ENCODE measurements around the gene C4orf50. TPM values are rescaled to one million over a fixed set of nuclear protein-coding genes. Genes with fewer than 3 reads are reported as not detected.

C4orf50 gene
- total and polyA plus RNA-seq, 2 experiments from 2014 or later = not detected

GRCh38 chr4:6024313-6024960 lies 6.2 kb upstream of the C4orf50 start:
- H3K79me2 ChIP-seq (ENCODE audit: insufficient read depth) = no peaks in the 10 kb centered on the region
- H3F3A ChIP-seq (ENCODE audit: insufficient read depth) = no peaks in the 10 kb centered on the region
- no peaks in the 10 kb centered on the region for H3K9me3 ChIP-seq (ENCODE audit: low read depth)
- H2AFZ ChIP-seq = no peak overlapping the region
- H3K9me2 ChIP-seq (ENCODE audit: insufficient read depth) = no peaks in the 10 kb centered on the region
- in situ Hi-C loops (cut with MboI) = no loop called here
- TF ChIP-seq EZH2 (IDR thresholded peaks at IDR 0.05; ENCODE audit: insufficient read depth, poor library complexity, severe bottlenecking) (no peak), EZH2phosphoT487 (IDR thresholded peaks at IDR 0.05; ENCODE audit: insufficient read depth, low read depth) (no peak)
- H3K27ac ChIP-seq = no peak overlapping the region
- WGBS, 2 experiments (ENCODE audit: low coverage in 1 of 2, low lambda C conversion rate in 2 of 2, missing lambda C conversion rate in 2 of 2) = 39 to 42% methylated on average over 20 of the region's 20 CpGs
- no peak overlapping the region for H3K4me2 ChIP-seq (ENCODE audit: unreplicated experiment)
- no peaks in the 10 kb centered on the region for H4K20me1 ChIP-seq (ENCODE audit: insufficient read depth)
- H3K4me1 ChIP-seq (ENCODE audit: insufficient read depth) = no peaks in the 10 kb centered on the region
- no peaks in the 10 kb centered on the region; the same call in 1 of the 2 replicates for H3K27me3 ChIP-seq (replicated peaks; ENCODE audit: insufficient read depth)
- no peak overlapping the region for H3K4me3 ChIP-seq
- DNase-seq = no peak
- H3K9ac ChIP-seq = no peak overlapping the region
- H3K36me3 ChIP-seq (ENCODE audit: low read depth) = no peaks in the 10 kb centered on the region

GRCh38 chr4:6023731-6024130 lies 5.5 kb upstream of the C4orf50 start:
- H3K4me3 ChIP-seq = no peak overlapping the region

GRCh38 chr4:6022607-6023288 lies 4.5 kb upstream of the C4orf50 start:
- no peak overlapping the region for H3K27ac ChIP-seq
- TF ChIP-seq EZH2phosphoT487 (IDR thresholded peaks at IDR 0.05; ENCODE audit: insufficient read depth, low read depth) (no peak), EZH2 (IDR thresholded peaks at IDR 0.05; ENCODE audit: insufficient read depth, poor library complexity, severe bottlenecking) (no peak)
- in situ Hi-C loops (cut with MboI) = no loop called here

More at GRCh38 chr4:6023731-6024130, 5.5 kb upstream of the C4orf50 start:
- Histone ChIP-seq H3K79me2 (ENCODE audit: insufficient read depth) (no peaks in the 10 kb centered on the region), H3K27ac (no peak overlapping the region), H3K9ac (no peak overlapping the region), H3K9me2 (ENCODE audit: insufficient read depth) (no peaks in the 10 kb centered on the region), H3K4me2 (ENCODE audit: unreplicated experiment) (no peak overlapping the region), H4K20me1 (ENCODE audit: insufficient read depth) (no peaks in the 10 kb centered on the region), H2AFZ (no peak overlapping the region), H3K4me1 (ENCODE audit: insufficient read depth) (no peaks in the 10 kb centered on the region), H3F3A (ENCODE audit: insufficient read depth) (no peaks in the 10 kb centered on the region), H3K27me3 (replicated peaks; ENCODE audit: insufficient read depth) (no peaks in the 10 kb centered on the region; the same call in 1 of the 2 replicates), H3K9me3 (ENCODE audit: low read depth) (no peaks in the 10 kb centered on the region), H3K36me3 (ENCODE audit: low read depth) (no peaks in the 10 kb centered on the region)
- WGBS, 2 experiments (ENCODE audit: low coverage in 1 of 2, low lambda C conversion rate in 2 of 2, missing lambda C conversion rate in 2 of 2) = 14 to 20% methylated on average over 10 of the region's 10 CpGs
- TF ChIP-seq EZH2 (IDR thresholded peaks at IDR 0.05; ENCODE audit: insufficient read depth, poor library complexity, severe bottlenecking) = no peak
- no peak for TF ChIP-seq EZH2phosphoT487 (IDR thresholded peaks at IDR 0.05; ENCODE audit: insufficient read depth, low read depth)
- in situ Hi-C loops (cut with MboI) = no loop called here
- no peak for DNase-seq

GRCh38 chr4:6021831-6022606 lies 3.8 kb upstream of the C4orf50 start:
- in situ Hi-C loops (cut with MboI) = no loop called here
- Histone ChIP-seq H3K4me2 (ENCODE audit: unreplicated experiment) (no peak overlapping the region), H3K9me3 (ENCODE audit: low read depth) (no peaks in the 10 kb centered on the region), H3K27me3 (replicated peaks; ENCODE audit: insufficient read depth) (no peaks in the 10 kb centered on the region; the same call in 1 of the 2 replicates), H3K4me3 (no peak overlapping the region), H3K27ac (no peak overlapping the region), H2AFZ (no peak overlapping the region), H4K20me1 (ENCODE audit: insufficient read depth) (no peaks in the 10 kb centered on the region), H3K36me3 (ENCODE audit: low read depth) (no peaks in the 10 kb centered on the region), H3K9me2 (ENCODE audit: insufficient read depth) (no peaks in the 10 kb centered on the region), H3K9ac (no peak overlapping the region), H3K79me2 (ENCODE audit: insufficient read depth) (no peaks in the 10 kb centered on the region), H3F3A (ENCODE audit: insufficient read depth) (no peaks in the 10 kb centered on the region), H3K4me1 (ENCODE audit: insufficient read depth) (no peaks in the 10 kb centered on the region)
- WGBS, 2 experiments (ENCODE audit: low coverage in 1 of 2, low lambda C conversion rate in 2 of 2, missing lambda C conversion rate in 2 of 2) = 49 to 55% methylated on average over 18 to 20 of the region's 20 CpGs
- TF ChIP-seq EZH2phosphoT487 (IDR thresholded peaks at IDR 0.05; ENCODE audit: insufficient read depth, low read depth) (no peak), EZH2 (IDR thresholded peaks at IDR 0.05; ENCODE audit: insufficient read depth, poor library complexity, severe bottlenecking) (no peak)
- DNase-seq = no peak

More at GRCh38 chr4:6022607-6023288, 4.5 kb upstream of the C4orf50 start:
- Histone ChIP-seq H3K79me2 (ENCODE audit: insufficient read depth) (no peaks in the 10 kb centered on the region), H3K9me3 (ENCODE audit: low read depth) (no peaks in the 10 kb centered on the region), H3K4me3 (no peak overlapping the region), H3K9ac (no peak overlapping the region), H3K27me3 (replicated peaks; ENCODE audit: insufficient read depth) (no peaks in the 10 kb centered on the region; the same call in 1 of the 2 replicates), H4K20me1 (ENCODE audit: insufficient read depth) (no peaks in the 10 kb centered on the region), H3F3A (ENCODE audit: insufficient read depth) (no peaks in the 10 kb centered on the region), H3K4me2 (ENCODE audit: unreplicated experiment) (no peak overlapping the region), H2AFZ (no peak overlapping the region), H3K4me1 (ENCODE audit: insufficient read depth) (no peaks in the 10 kb centered on the region), H3K36me3 (ENCODE audit: low read depth) (no peaks in the 10 kb centered on the region), H3K9me2 (ENCODE audit: insufficient read depth) (no peaks in the 10 kb centered on the region)
- 63 to 67% methylated on average over 28 to 30 of the region's 30 CpGs for WGBS, 2 experiments (ENCODE audit: low coverage in 1 of 2, low lambda C conversion rate in 2 of 2, missing lambda C conversion rate in 2 of 2)
- no peak for DNase-seq

All from GM23248 (cell line).